ENCODE data around the gene KLK3. TPM values are rescaled to one million over a fixed set of nuclear protein-coding genes. Genes with fewer than 3 reads are reported as not detected.

The KLK3 gene
- total and polyA plus RNA-seq, 2 experiments from 2014 or later: not detected

DNA sequence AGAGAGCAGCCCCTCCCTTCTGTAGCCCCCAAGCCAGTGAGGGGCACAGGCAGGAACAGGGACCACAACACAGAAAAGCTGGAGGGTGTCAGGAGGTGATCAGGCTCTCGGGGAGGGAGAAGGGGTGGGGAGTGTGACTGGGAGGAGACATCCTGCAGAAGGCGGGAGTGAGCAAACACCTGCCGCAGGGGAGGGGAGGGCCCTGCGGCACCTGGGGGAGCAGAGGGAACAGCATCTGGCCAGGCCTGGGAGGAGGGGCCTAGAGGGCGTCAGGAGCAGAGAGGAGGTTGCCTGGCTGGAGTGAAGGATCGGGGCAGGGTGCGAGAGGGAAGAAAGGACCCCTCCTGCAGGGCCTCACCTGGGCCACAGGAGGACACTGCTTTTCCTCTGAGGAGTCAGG lies 4.2 kb downstream of the KLK3 start:
- no peaks in the 10 kb centered on the region for H3K4me1 ChIP-seq (ENCODE audit: insufficient read depth)
- TF ChIP-seq EZH2 (IDR thresholded peaks at IDR 0.05; ENCODE audit: borderline replicate concordance) (no peak), EZH2phosphoT487 (IDR thresholded peaks at IDR 0.05; ENCODE audit: low read depth, severe bottlenecking, unreplicated experiment) (no peak)
- TF ChIP-seq, protein P1, sequence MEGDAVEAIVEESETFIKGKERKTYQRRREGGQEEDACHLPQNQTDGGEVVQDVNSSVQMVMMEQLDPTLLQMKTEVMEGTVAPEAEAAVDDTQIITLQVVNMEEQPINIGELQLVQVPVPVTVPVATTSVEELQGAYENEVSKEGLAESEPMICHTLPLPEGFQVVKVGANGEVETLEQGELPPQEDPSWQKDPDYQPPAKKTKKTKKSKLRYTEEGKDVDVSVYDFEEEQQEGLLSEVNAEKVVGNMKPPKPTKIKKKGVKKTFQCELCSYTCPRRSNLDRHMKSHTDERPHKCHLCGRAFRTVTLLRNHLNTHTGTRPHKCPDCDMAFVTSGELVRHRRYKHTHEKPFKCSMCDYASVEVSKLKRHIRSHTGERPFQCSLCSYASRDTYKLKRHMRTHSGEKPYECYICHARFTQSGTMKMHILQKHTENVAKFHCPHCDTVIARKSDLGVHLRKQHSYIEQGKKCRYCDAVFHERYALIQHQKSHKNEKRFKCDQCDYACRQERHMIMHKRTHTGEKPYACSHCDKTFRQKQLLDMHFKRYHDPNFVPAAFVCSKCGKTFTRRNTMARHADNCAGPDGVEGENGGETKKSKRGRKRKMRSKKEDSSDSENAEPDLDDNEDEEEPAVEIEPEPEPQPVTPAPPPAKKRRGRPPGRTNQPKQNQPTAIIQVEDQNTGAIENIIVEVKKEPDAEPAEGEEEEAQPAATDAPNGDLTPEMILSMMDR (IDR thresholded peaks at IDR 0.05; ENCODE audit: poor library complexity): no peak
- H4K20me1 ChIP-seq (ENCODE audit: insufficient read depth, poor library complexity, severe bottlenecking): no peaks in the 10 kb centered on the region
- peaks cover 19% of the 10 kb centered on the region for H3K27me3 ChIP-seq
- H2AFZ ChIP-seq: no peak overlapping the region
- H3K36me3 ChIP-seq (replicated peaks; ENCODE audit: insufficient read depth, low read depth): no peaks in the 10 kb centered on the region
- no peak overlapping the region for H3K4me2 ChIP-seq
- no peaks in the 10 kb centered on the region for H3K79me2 ChIP-seq
- H3K9me3 ChIP-seq (ENCODE audit: low read depth): no peaks in the 10 kb centered on the region
- H3K9me2 ChIP-seq (replicated peaks; ENCODE audit: insufficient read depth): no peaks in the 10 kb centered on the region
- DNase-seq (ENCODE audit: low spot score): peak; percentile 37
- 15% methylated on average over 7 of the region's 7 CpGs for WGBS (ENCODE audit: low lambda C conversion rate, missing lambda C conversion rate)
- H3K27ac ChIP-seq: no peak overlapping the region
- H3K4me3 ChIP-seq: no peak overlapping the region

DNA sequence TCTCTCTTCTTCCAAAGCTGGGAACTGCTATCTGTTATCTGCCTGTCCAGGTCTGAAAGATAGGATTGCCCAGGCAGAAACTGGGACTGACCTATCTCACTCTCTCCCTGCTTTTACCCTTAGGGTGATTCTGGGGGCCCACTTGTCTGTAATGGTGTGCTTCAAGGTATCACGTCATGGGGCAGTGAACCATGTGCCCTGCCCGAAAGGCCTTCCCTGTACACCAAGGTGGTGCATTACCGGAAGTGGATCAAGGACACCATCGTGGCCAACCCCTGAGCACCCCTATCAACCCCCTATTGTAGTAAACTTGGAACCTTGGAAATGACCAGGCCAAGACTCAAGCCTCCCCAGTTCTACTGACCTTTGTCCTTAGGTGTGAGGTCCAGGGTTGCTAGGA lies 5.1 kb downstream of the KLK3 start:
- Histone ChIP-seq H3K79me2 (no peaks in the 10 kb centered on the region), H3K4me1 (ENCODE audit: insufficient read depth) (no peaks in the 10 kb centered on the region), H3K9me3 (ENCODE audit: low read depth) (no peaks in the 10 kb centered on the region), H3K36me3 (replicated peaks; ENCODE audit: insufficient read depth, low read depth) (no peaks in the 10 kb centered on the region), H3K27me3 (peaks cover 19% of the 10 kb centered on the region), H3K9me2 (replicated peaks; ENCODE audit: insufficient read depth) (no peaks in the 10 kb centered on the region), H3K4me2 (no peak overlapping the region), H3K27ac (no peak overlapping the region), H4K20me1 (ENCODE audit: insufficient read depth, poor library complexity, severe bottlenecking) (no peaks in the 10 kb centered on the region), H3K4me3 (no peak overlapping the region), H2AFZ (no peak overlapping the region)
- DNase-seq (ENCODE audit: low spot score): no peak
- TF ChIP-seq EZH2 (IDR thresholded peaks at IDR 0.05; ENCODE audit: borderline replicate concordance) (no peak), EZH2phosphoT487 (IDR thresholded peaks at IDR 0.05; ENCODE audit: low read depth, severe bottlenecking, unreplicated experiment) (no peak)
- TF ChIP-seq, protein P1 (IDR thresholded peaks at IDR 0.05; ENCODE audit: poor library complexity): no peak
- WGBS (ENCODE audit: low lambda C conversion rate, missing lambda C conversion rate): 87% methylated on average over 4 of the region's 4 CpGs

DNA sequence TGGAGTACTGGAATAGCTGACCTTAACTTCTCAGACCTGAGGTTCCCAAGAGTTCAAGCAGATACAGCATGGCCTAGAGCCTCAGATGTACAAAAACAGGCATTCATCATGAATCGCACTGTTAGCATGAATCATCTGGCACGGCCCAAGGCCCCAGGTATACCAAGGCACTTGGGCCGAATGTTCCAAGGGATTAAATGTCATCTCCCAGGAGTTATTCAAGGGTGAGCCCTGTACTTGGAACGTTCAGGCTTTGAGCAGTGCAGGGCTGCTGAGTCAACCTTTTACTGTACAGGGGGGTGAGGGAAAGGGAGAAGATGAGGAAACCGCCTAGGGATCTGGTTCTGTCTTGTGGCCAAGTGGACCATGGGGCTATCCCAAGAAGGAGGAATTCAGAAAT lies 6.3 kb downstream of the KLK3 start:
- H3K9me3 ChIP-seq (ENCODE audit: low read depth): no peaks in the 10 kb centered on the region
- no peaks in the 10 kb centered on the region for H3K9me2 ChIP-seq (replicated peaks; ENCODE audit: insufficient read depth)
- no peak for DNase-seq (ENCODE audit: low spot score)
- peaks cover 14% of the 10 kb centered on the region for H3K27me3 ChIP-seq
- no peaks in the 10 kb centered on the region for H3K79me2 ChIP-seq
- H3K4me1 ChIP-seq (ENCODE audit: insufficient read depth): no peaks in the 10 kb centered on the region
- H2AFZ ChIP-seq: no peak overlapping the region
- H4K20me1 ChIP-seq (ENCODE audit: insufficient read depth, poor library complexity, severe bottlenecking): no peaks in the 10 kb centered on the region
- WGBS (ENCODE audit: low lambda C conversion rate, missing lambda C conversion rate): 72% methylated on average over 5 of the region's 5 CpGs
- H3K4me3 ChIP-seq: no peak overlapping the region
- no peak for TF ChIP-seq EZH2 (IDR thresholded peaks at IDR 0.05; ENCODE audit: borderline replicate concordance)
- no peak for TF ChIP-seq EZH2phosphoT487 (IDR thresholded peaks at IDR 0.05; ENCODE audit: low read depth, severe bottlenecking, unreplicated experiment)
- TF ChIP-seq, protein P1 (IDR thresholded peaks at IDR 0.05; ENCODE audit: poor library complexity): no peak
- no peaks in the 10 kb centered on the region for H3K36me3 ChIP-seq (replicated peaks; ENCODE audit: insufficient read depth, low read depth)
- H3K4me2 ChIP-seq: no peak overlapping the region
- H3K27ac ChIP-seq: no peak overlapping the region

All from hepatocyte (in vitro differentiated cells).